ENCODE results near the gene OR2W1. TPM values are rescaled to one million over a fixed set of nuclear protein-coding genes. Genes with fewer than 3 reads are reported as not detected.

The OR2W1 gene, protein sequence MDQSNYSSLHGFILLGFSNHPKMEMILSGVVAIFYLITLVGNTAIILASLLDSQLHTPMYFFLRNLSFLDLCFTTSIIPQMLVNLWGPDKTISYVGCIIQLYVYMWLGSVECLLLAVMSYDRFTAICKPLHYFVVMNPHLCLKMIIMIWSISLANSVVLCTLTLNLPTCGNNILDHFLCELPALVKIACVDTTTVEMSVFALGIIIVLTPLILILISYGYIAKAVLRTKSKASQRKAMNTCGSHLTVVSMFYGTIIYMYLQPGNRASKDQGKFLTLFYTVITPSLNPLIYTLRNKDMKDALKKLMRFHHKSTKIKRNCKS
- total RNA-seq (2021; ENCODE audit: unreplicated experiment) (not detected), Bru-seq, nascent RNA (not detected), BruChase-seq, experiment 1, labeled RNA remaining after a 2-hour chase (not detected), BruChase-seq, experiment 2, labeled RNA remaining after a 6-hour chase (not detected)
- not detected for polyA plus RNA-seq (2012; ENCODE audit: insufficient read length)
- long read RNA-seq = 0 reads

DNA sequence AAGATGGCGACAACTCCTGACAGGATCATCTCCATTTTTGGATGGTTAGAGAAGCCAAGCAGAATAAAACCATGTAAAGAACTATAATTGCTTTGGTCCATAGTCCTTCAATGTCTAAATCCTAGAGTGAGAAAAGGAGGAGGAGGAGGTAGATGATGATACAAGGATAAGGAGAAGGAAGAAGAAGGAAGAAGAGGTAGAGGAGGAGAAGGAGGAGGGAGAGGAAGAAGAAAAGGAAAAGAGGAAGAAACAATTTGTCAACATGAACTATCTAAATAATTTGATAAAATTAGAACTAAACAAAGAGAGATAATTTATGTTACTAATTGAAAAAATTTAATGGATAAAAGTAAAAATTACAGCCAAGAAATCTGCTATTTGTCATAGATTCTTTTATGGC lies at the start of gene OR2W1:
Gene OR2W1 (minus strand): TSS at position 101 of the 400 bp plus-strand sequence. CDS start 0 bp downstream, at position 101.
- no peaks in the 10 kb centered on the region for H3K36me3 ChIP-seq (ENCODE audit: control insufficient read depth, insufficient read depth, low read length)
- CTCF ChIA-PET = no interaction called here
- in situ Hi-C loops (cut with HindIII; ENCODE audit: low pct_unique_long_range_greater_than_20kb, low sequenced_read_pairs) (no loop called here), intact Hi-C loops (cut with micrococcal nuclease; ENCODE audit: unreplicated experiment) (no loop called here)
- TF ChIP-seq POLR2AphosphoS5 (IDR thresholded peaks at IDR 0.05; ENCODE audit: low read depth, low read length) = no peak
- TF ChIP-seq, protein P1, sequence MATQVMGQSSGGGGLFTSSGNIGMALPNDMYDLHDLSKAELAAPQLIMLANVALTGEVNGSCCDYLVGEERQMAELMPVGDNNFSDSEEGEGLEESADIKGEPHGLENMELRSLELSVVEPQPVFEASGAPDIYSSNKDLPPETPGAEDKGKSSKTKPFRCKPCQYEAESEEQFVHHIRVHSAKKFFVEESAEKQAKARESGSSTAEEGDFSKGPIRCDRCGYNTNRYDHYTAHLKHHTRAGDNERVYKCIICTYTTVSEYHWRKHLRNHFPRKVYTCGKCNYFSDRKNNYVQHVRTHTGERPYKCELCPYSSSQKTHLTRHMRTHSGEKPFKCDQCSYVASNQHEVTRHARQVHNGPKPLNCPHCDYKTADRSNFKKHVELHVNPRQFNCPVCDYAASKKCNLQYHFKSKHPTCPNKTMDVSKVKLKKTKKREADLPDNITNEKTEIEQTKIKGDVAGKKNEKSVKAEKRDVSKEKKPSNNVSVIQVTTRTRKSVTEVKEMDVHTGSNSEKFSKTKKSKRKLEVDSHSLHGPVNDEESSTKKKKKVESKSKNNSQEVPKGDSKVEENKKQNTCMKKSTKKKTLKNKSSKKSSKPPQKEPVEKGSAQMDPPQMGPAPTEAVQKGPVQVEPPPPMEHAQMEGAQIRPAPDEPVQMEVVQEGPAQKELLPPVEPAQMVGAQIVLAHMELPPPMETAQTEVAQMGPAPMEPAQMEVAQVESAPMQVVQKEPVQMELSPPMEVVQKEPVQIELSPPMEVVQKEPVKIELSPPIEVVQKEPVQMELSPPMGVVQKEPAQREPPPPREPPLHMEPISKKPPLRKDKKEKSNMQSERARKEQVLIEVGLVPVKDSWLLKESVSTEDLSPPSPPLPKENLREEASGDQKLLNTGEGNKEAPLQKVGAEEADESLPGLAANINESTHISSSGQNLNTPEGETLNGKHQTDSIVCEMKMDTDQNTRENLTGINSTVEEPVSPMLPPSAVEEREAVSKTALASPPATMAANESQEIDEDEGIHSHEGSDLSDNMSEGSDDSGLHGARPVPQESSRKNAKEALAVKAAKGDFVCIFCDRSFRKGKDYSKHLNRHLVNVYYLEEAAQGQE (IDR thresholded peaks at IDR 0.05; ENCODE audit: insufficient read depth in 1 of 2, low read depth in 2 of 2, low read length in 1 of 2) = no peak
- TF ChIP-seq, protein P2, sequence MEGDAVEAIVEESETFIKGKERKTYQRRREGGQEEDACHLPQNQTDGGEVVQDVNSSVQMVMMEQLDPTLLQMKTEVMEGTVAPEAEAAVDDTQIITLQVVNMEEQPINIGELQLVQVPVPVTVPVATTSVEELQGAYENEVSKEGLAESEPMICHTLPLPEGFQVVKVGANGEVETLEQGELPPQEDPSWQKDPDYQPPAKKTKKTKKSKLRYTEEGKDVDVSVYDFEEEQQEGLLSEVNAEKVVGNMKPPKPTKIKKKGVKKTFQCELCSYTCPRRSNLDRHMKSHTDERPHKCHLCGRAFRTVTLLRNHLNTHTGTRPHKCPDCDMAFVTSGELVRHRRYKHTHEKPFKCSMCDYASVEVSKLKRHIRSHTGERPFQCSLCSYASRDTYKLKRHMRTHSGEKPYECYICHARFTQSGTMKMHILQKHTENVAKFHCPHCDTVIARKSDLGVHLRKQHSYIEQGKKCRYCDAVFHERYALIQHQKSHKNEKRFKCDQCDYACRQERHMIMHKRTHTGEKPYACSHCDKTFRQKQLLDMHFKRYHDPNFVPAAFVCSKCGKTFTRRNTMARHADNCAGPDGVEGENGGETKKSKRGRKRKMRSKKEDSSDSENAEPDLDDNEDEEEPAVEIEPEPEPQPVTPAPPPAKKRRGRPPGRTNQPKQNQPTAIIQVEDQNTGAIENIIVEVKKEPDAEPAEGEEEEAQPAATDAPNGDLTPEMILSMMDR (IDR thresholded peaks at IDR 0.05) = no peak
- no peaks in the 10 kb centered on the region for H3K9me3 ChIP-seq (ENCODE audit: control insufficient read depth, insufficient read depth, low read depth, low read length)
- no peak for ATAC-seq
- POLR2A ChIA-PET = no interaction called here
- peaks cover 12% of the 10 kb centered on the region for H3K27me3 ChIP-seq (ENCODE audit: control insufficient read depth, insufficient read depth, low read length)
- H3K4me1 ChIP-seq (ENCODE audit: control insufficient read depth, insufficient read depth, low read length) = no peaks in the 10 kb centered on the region
- no peak within 1 kb of the TSS for H3K4me3 ChIP-seq (ENCODE audit: low read depth in 2 of 2, low read length in 2 of 2)
- DNase-seq (ENCODE audit: low read depth, low spot score) = no peak
- BruUV-seq (replicated peaks) = no TSS peak
- H3K27ac ChIP-seq (ENCODE audit: low read length) = no peak within 1 kb of the TSS

DNA sequence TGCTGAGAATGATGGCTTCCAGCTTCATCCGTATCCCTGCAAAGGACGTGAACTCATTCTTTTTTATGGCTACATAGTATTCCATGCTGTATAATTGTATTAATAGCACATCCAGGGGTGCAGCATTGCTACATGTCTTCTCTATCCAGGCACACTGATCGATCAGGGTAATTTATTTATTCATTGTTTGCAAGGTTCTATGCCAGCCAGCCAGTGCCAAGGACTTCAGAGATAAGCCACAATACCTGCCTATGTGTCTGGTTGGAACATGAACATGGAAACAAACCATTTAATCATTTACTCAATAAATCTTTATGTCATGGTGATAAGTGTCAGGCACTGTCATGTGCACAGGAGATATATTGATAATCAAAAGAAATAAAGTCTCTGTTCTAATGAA lies 48.0 kb upstream of the OR2W1 start:
- H3K4me3 ChIP-seq (ENCODE audit: low read depth in 2 of 2, low read length in 2 of 2) = no peak overlapping the region
- DNase-seq (ENCODE audit: low read depth, low spot score) (no peak), ATAC-seq (no peak)
- in situ Hi-C loops (cut with HindIII; ENCODE audit: low pct_unique_long_range_greater_than_20kb, low sequenced_read_pairs) (no loop called here), intact Hi-C loops (cut with micrococcal nuclease; ENCODE audit: unreplicated experiment) (no loop called here)
- no peaks in the 10 kb centered on the region for H3K36me3 ChIP-seq (ENCODE audit: control insufficient read depth, insufficient read depth, low read length)
- BruUV-seq (replicated peaks) = no TSS peak
- H3K27ac ChIP-seq (ENCODE audit: low read length) = no peak overlapping the region
- ChIA-PET CTCF (no interaction called here), POLR2A (no interaction called here)
- H3K4me1 ChIP-seq (ENCODE audit: control insufficient read depth, insufficient read depth, low read length) = no peaks in the 10 kb centered on the region
- no peaks in the 10 kb centered on the region for H3K9me3 ChIP-seq (ENCODE audit: control insufficient read depth, insufficient read depth, low read depth, low read length)
- no peaks in the 10 kb centered on the region for H3K27me3 ChIP-seq (ENCODE audit: control insufficient read depth, insufficient read depth, low read length)
- TF ChIP-seq, protein P2 (IDR thresholded peaks at IDR 0.05) = no peak
- TF ChIP-seq, protein P1 (IDR thresholded peaks at IDR 0.05; ENCODE audit: insufficient read depth in 1 of 2, low read depth in 2 of 2, low read length in 1 of 2) = no peak
- TF ChIP-seq SIN3A (IDR thresholded peaks at IDR 0.05; ENCODE audit: borderline replicate concordance, insufficient read depth, low read depth, low read length) (no peak), POLR2AphosphoS5 (IDR thresholded peaks at IDR 0.05; ENCODE audit: low read depth, low read length) (no peak), TCF7L2 (IDR thresholded peaks at IDR 0.05; ENCODE audit: low read depth, low read length) (no peak)
